ENCODE measurements around the gene NTM. TPM values are rescaled to one million over a fixed set of nuclear protein-coding genes. Genes with fewer than 3 reads are reported as not detected.
A peak's percentile ranks its signal among the peaks of the same experiment; 100 is the strongest.

The NTM gene
- total RNA-seq, 1 donor from 2014 or later = 4.3 TPM

GRCh38 chr11:131349368-131350086 lies 20.9 kb upstream of the NTM start:
- Mint-ChIP-seq H3K4me3 (ENCODE audit: low read depth) (no peak overlapping the region), H3K4me1 (ENCODE audit: low read depth) (no peaks in the 10 kb centered on the region), H3K27me3 (peaks cover 17% of the 10 kb centered on the region), H3K9me3 (ENCODE audit: low read depth) (no peaks in the 10 kb centered on the region), H3K27ac (no peak overlapping the region), H3K36me3 (ENCODE audit: insufficient read depth) (no peaks in the 10 kb centered on the region)
- peak; percentile 15 for TF ChIP-seq CTCF (IDR thresholded peaks at IDR 0.05; ENCODE audit: unreplicated experiment)
- DNase-seq (ENCODE audit: low spot score, unreplicated experiment) = no peak

GRCh38 chr11:131350872-131351271 lies 19.5 kb upstream of the NTM start:
- TF ChIP-seq CTCF (IDR thresholded peaks at IDR 0.05; ENCODE audit: unreplicated experiment) = no peak
- H3K27me3 Mint-ChIP-seq = peaks cover 17% of the 10 kb centered on the region
- no peak overlapping the region for H3K27ac Mint-ChIP-seq
- H3K4me1 Mint-ChIP-seq (ENCODE audit: low read depth) = no peaks in the 10 kb centered on the region
- no peak overlapping the region for H3K4me3 Mint-ChIP-seq (ENCODE audit: low read depth)
- no peaks in the 10 kb centered on the region for H3K36me3 Mint-ChIP-seq (ENCODE audit: insufficient read depth)
- H3K9me3 Mint-ChIP-seq (ENCODE audit: low read depth) = no peaks in the 10 kb centered on the region
- DNase-seq (ENCODE audit: low spot score, unreplicated experiment) = no peak

GRCh38 chr11:131351848-131352247 lies 18.6 kb upstream of the NTM start:
- no peak for TF ChIP-seq CTCF (IDR thresholded peaks at IDR 0.05; ENCODE audit: unreplicated experiment)
- no peaks in the 10 kb centered on the region for H3K9me3 Mint-ChIP-seq (ENCODE audit: low read depth)
- no peaks in the 10 kb centered on the region for H3K36me3 Mint-ChIP-seq (ENCODE audit: insufficient read depth)
- H3K4me1 Mint-ChIP-seq (ENCODE audit: low read depth) = no peaks in the 10 kb centered on the region
- H3K4me3 Mint-ChIP-seq (ENCODE audit: low read depth) = no peak overlapping the region
- H3K27me3 Mint-ChIP-seq = peaks cover 17% of the 10 kb centered on the region
- H3K27ac Mint-ChIP-seq = no peak overlapping the region
- DNase-seq (ENCODE audit: low spot score, unreplicated experiment) = no peak

- TF ChIP-seq CTCF (IDR thresholded peaks at IDR 0.05; ENCODE audit: unreplicated experiment) = no peak
- no peak for DNase-seq (ENCODE audit: low spot score, unreplicated experiment)
- no peaks in the 10 kb centered on the region for H3K4me1 Mint-ChIP-seq (ENCODE audit: low read depth)
- no peak overlapping the region for H3K4me3 Mint-ChIP-seq (ENCODE audit: low read depth)
- no peaks in the 10 kb centered on the region for H3K9me3 Mint-ChIP-seq (ENCODE audit: low read depth)
- no peak overlapping the region for H3K27ac Mint-ChIP-seq
- H3K36me3 Mint-ChIP-seq (ENCODE audit: insufficient read depth) = no peaks in the 10 kb centered on the region
- peaks cover 13% of the 10 kb centered on the region for H3K27me3 Mint-ChIP-seq
Observed at GRCh38 chr11:131353766-131354165, 16.6 kb upstream of the NTM start.

GRCh38 chr11:131354251-131354701 lies 16.1 kb upstream of the NTM start:
- H3K9me3 Mint-ChIP-seq (ENCODE audit: low read depth) = peaks cover 1% of the 10 kb centered on the region
- peaks cover 13% of the 10 kb centered on the region for H3K27me3 Mint-ChIP-seq
- H3K4me1 Mint-ChIP-seq (ENCODE audit: low read depth) = no peaks in the 10 kb centered on the region
- DNase-seq (ENCODE audit: low spot score, unreplicated experiment) = no peak
- no peaks in the 10 kb centered on the region for H3K36me3 Mint-ChIP-seq (ENCODE audit: insufficient read depth)
- no peak overlapping the region for H3K27ac Mint-ChIP-seq
- H3K4me3 Mint-ChIP-seq (ENCODE audit: low read depth) = no peak overlapping the region
- TF ChIP-seq CTCF (IDR thresholded peaks at IDR 0.05; ENCODE audit: unreplicated experiment) = no peak
